Stimulated activated CD8-positive, alpha-beta memory T cell treated with anti-CD3 and anti-CD28 coated beads, Interleukin-12 subunit alpha, Interleukin-12 subunit beta, amount 100 ng/mL, for 24 hours (primary cell): Measurements from ENCODE around the gene ERC2.
"Not testable (repeated sequence)": the region's sequence is repeated elsewhere in the genome, so short reads cannot be mapped to it uniquely, and the experiment has no call there.

Source experiments
- DNase-seq: peaks from one replicate; pipeline ENCODE4 v3.0.0-alpha.2; 2020; ENCODE audit errors: extremely low read depth

Gene ERC2

GRCh38 chr3:55884491-55885285 is 583.6 kb downstream of the ERC2 start:
- DNase-seq = no peak

- no peak for DNase-seq
Measured at GRCh38 chr3:55884066-55884465, 584.2 kb downstream of the ERC2 start.

- DNase-seq = no peak
Measured at GRCh38 chr3:55882006-55882405, 586.3 kb downstream of the ERC2 start.

- DNase-seq = no peak
Measured at GRCh38 chr3:55880357-55880756, 587.9 kb downstream of the ERC2 start.

- no peak for DNase-seq
Measured at GRCh38 chr3:55879901-55880331, 588.4 kb downstream of the ERC2 start.

- no peak for DNase-seq
Measured at GRCh38 chr3:55877703-55878102, 590.6 kb downstream of the ERC2 start.

- DNase-seq = no peak
Measured at GRCh38 chr3:55876560-55876959, 591.7 kb downstream of the ERC2 start.

- no peak for DNase-seq
Measured at GRCh38 chr3:55875113-55875512, 593.2 kb downstream of the ERC2 start.

GRCh38 chr3:55873523-55874254 is 594.6 kb downstream of the ERC2 start:
- DNase-seq = no peak

- DNase-seq = no peak
Measured at GRCh38 chr3:55870594-55870993, 597.7 kb downstream of the ERC2 start.

- no peak for DNase-seq
Measured at GRCh38 chr3:55868347-55868746, 599.9 kb downstream of the ERC2 start.

- no peak for DNase-seq
Measured at GRCh38 chr3:55863028-55863427, 605.2 kb downstream of the ERC2 start.

GRCh38 chr3:55860049-55860721 is 608.1 kb downstream of the ERC2 start:
- no peak for DNase-seq

GRCh38 chr3:55859305-55859704 is 609.0 kb downstream of the ERC2 start:
- no peak for DNase-seq

- no peak for DNase-seq
Measured at GRCh38 chr3:55858727-55859126, 609.5 kb downstream of the ERC2 start.

GRCh38 chr3:55858302-55858701 is 610.0 kb downstream of the ERC2 start:
- DNase-seq = no peak

- DNase-seq = no peak
Measured at GRCh38 chr3:55857633-55858032, 610.6 kb downstream of the ERC2 start.

GRCh38 chr3:55855311-55855710 is 613.0 kb downstream of the ERC2 start:
- no peak for DNase-seq

GRCh38 chr3:55854494-55854893 is 613.8 kb downstream of the ERC2 start:
- no peak for DNase-seq

- no peak for DNase-seq
Measured at GRCh38 chr3:55852326-55852725, 615.9 kb downstream of the ERC2 start.

- DNase-seq = no peak
Measured at GRCh38 chr3:55842204-55842603, 626.1 kb downstream of the ERC2 start.

GRCh38 chr3:55831876-55832275 is 636.4 kb downstream of the ERC2 start:
- DNase-seq = not testable (repeated sequence)

- no peak for DNase-seq
Measured at GRCh38 chr3:55828712-55829111, 639.6 kb downstream of the ERC2 start.
